AG09309 (cell line): ENCODE data around the gene TBC1D2B.

Experiments used
- DNase-seq: peaks from one replicate; pipeline ENCODE4 v3.0.0-alpha.2; 2010; ENCODE audit warnings: low read depth
- H3K4me3 ChIP-seq: 2 replicates; pipeline ENCODE4 v1.5.1; 2011; ENCODE audit warnings: mild to moderate bottlenecking, low read depth, low read length, moderate library complexity; ENCODE audit not compliant: control insufficient read depth
- CTCF ChIP-seq: IDR thresholded peaks from 2 replicates; pipeline ENCODE4 v1.5.1; 2011; ENCODE audit warnings: mild to moderate bottlenecking, low read depth, low read length, inconsistent platforms; ENCODE audit not compliant: insufficient read depth, control insufficient read depth; ENCODE audit errors: missing control alignments

The TBC1D2B gene

GRCh38 chr15:78110096-78110495 lies 32.6 kb upstream of the TBC1D2B start:
- TF ChIP-seq CTCF, result no peak
- no peak for DNase-seq

GRCh38 chr15:78109156-78109555 lies 31.6 kb upstream of the TBC1D2B start:
- H3K4me3 ChIP-seq, result no peak overlapping the region
- DNase-seq, result no peak
- no peak for TF ChIP-seq CTCF

More at GRCh38 chr15:78110096-78110495, 32.6 kb upstream of the TBC1D2B start:
- H3K4me3 ChIP-seq, result no peak overlapping the region

GRCh38 chr15:78108300-78109084 lies 31.0 kb upstream of the TBC1D2B start:
- TF ChIP-seq CTCF, result peak; percentile 98
- peak; percentile 44 for DNase-seq
- no peak overlapping the region for H3K4me3 ChIP-seq

- no peak overlapping the region for H3K4me3 ChIP-seq
- no peak for TF ChIP-seq CTCF
- DNase-seq, result no peak
Measured at GRCh38 chr15:78107471-78107870, 30.0 kb upstream of the TBC1D2B start.

GRCh38 chr15:78105476-78106241 lies 28.1 kb upstream of the TBC1D2B start:
- no peak for DNase-seq
- no peak overlapping the region for H3K4me3 ChIP-seq
- no peak for TF ChIP-seq CTCF

- no peak overlapping the region for H3K4me3 ChIP-seq
- TF ChIP-seq CTCF, result no peak
- no peak for DNase-seq
Measured at GRCh38 chr15:78104566-78105475, 27.3 kb upstream of the TBC1D2B start.
